GM23248 (cell line): ENCODE measurements around the gene PTPRD. TPM values are rescaled to one million over a fixed set of nuclear protein-coding genes. Genes with fewer than 3 reads are reported as not detected.

Source experiments
- DNase-seq: peaks from one replicate; pipeline ENCODE4 v3.0.0-alpha.2; 2015
- H2AFZ ChIP-seq: fragments of 200-600 bp; sonication (generic); 2 replicates; pipeline ENCODE4 v1.6.1; 2016; ENCODE audit warnings: antibody characterized with exemption
- H3F3A ChIP-seq: fragments of 200-600 bp; sonication (generic); 2 replicates; pipeline ENCODE4 v1.6.1; 2016; ENCODE audit warnings: mild to moderate bottlenecking, antibody characterized with exemption, mixed run types; ENCODE audit not compliant: insufficient read depth
- H3K27ac ChIP-seq: fragments of 200-600 bp; sonication (generic); 2 replicates; pipeline ENCODE4 v1.5.1; 2016; ENCODE audit warnings: mild to moderate bottlenecking
- H3K27me3 ChIP-seq: fragments of 200-600 bp; sonication (generic); replicated peaks from 2 replicates; pipeline ENCODE4 v1.6.1; 2016; ENCODE audit warnings: mild to moderate bottlenecking; ENCODE audit not compliant: insufficient read depth
- H3K36me3 ChIP-seq: fragments of 200-600 bp; sonication (generic); 2 replicates; pipeline ENCODE4 v1.6.1; 2016; ENCODE audit warnings: low read depth, mild to moderate bottlenecking
- H3K4me1 ChIP-seq: fragments of 200-600 bp; sonication (generic); 2 replicates; pipeline ENCODE4 v1.6.1; 2016; ENCODE audit warnings: mild to moderate bottlenecking; ENCODE audit not compliant: insufficient read depth
- H3K4me2 ChIP-seq: fragments of 200-600 bp; sonication (generic); one replicate; pipeline ENCODE4 v1.6.1; 2016; ENCODE audit warnings: mild to moderate bottlenecking; ENCODE audit not compliant: unreplicated experiment
- H3K4me3 ChIP-seq: fragments of 200-600 bp; sonication (generic); 2 replicates; pipeline ENCODE4 v1.5.1; 2016; ENCODE audit warnings: mild to moderate bottlenecking
- H3K79me2 ChIP-seq: fragments of 200-600 bp; sonication (generic); 2 replicates; pipeline ENCODE4 v1.6.1; 2016; ENCODE audit warnings: mild to moderate bottlenecking; ENCODE audit not compliant: insufficient read depth
- H3K9ac ChIP-seq: fragments of 200-600 bp; sonication (generic); 2 replicates; pipeline ENCODE4 v1.6.1; 2016; ENCODE audit warnings: mild to moderate bottlenecking
- H3K9me2 ChIP-seq: fragments of 200-600 bp; sonication (generic); 2 replicates; pipeline ENCODE4 v1.6.1; 2016; ENCODE audit warnings: mixed run types, mild to moderate bottlenecking, moderate library complexity; ENCODE audit not compliant: insufficient read depth
- H3K9me3 ChIP-seq: fragments of 200-600 bp; sonication (generic); one replicate; pipeline ENCODE4 v1.6.1; 2017; ENCODE audit warnings: low read depth
- H4K20me1 ChIP-seq: fragments of 200-600 bp; sonication (generic); 2 replicates; pipeline ENCODE4 v1.6.0; 2016; ENCODE audit not compliant: insufficient read depth
- EZH2 ChIP-seq: fragments of 200-600 bp; sonication (generic); IDR thresholded peaks from 2 replicates; pipeline ENCODE4 v1.6.1; 2018; ENCODE audit warnings: antibody characterized with exemption, mild to moderate bottlenecking; ENCODE audit not compliant: insufficient read depth, poor library complexity, severe bottlenecking
- EZH2phosphoT487 ChIP-seq: fragments of 200-600 bp; sonication (generic); IDR thresholded peaks from 2 replicates; pipeline ENCODE4 v1.6.1; 2018; ENCODE audit warnings: antibody characterized with exemption, moderate library complexity, mild to moderate bottlenecking, low read depth; ENCODE audit not compliant: insufficient read depth
- WGBS, 2 experiments: methylation state at CpG; one replicate each; pipeline ENCODE4 v1.1.6; 2015 to 2017; ENCODE audit warnings: low lambda C conversion rate in 2 of 2, low coverage in 1 of 2; ENCODE audit errors: missing lambda C conversion rate in 2 of 2; 5-methylcytosine and 5-hydroxymethylcytosine counted together
- in situ Hi-C: fragments of 300-500 bp; cut with MboI; formaldehyde crosslinking; loops from 2 replicates; pipeline ENCODE4 v1.15.0; 2020
- polyA plus RNA-seq: library from polyadenylated mRNA; unstranded; fragments of >200 nt; fragmentation: Nextera tagmentation; extraction: Ambion mirVana; gene quantifications from 2 replicates; pipeline ENCODE4 v1.2.1, GENCODE V29; 2016
- total RNA-seq: library from RNA; depleted of rRNA; stranded (reverse); fragments of >200 nt; shearing (Covaris generic); gene quantifications from 2 replicates; pipeline ENCODE4 v1.2.3, GENCODE V29; 2014

PTPRD gene
- total and polyA plus RNA-seq, 2 experiments from 2014 or later = 0.05 TPM; not detected in 1

- Histone ChIP-seq H3K4me1 (no peaks in the 10 kb centered on the region), H3F3A (no peaks in the 10 kb centered on the region), H3K79me2 (no peaks in the 10 kb centered on the region), H3K4me2 (no peak overlapping the region), H2AFZ (no peak overlapping the region), H3K9ac (no peak overlapping the region), H3K9me2 (no peaks in the 10 kb centered on the region), H3K36me3 (no peaks in the 10 kb centered on the region), H3K4me3 (no peak overlapping the region), H3K27ac (no peak overlapping the region), H3K9me3 (no peaks in the 10 kb centered on the region), H4K20me1 (no peaks in the 10 kb centered on the region), H3K27me3 (no peaks in the 10 kb centered on the region)
- in situ Hi-C loops = no loop called here
- DNase-seq = no peak
- WGBS, 2 experiments = 10 to 12% methylated on average over 4 of the region's 4 CpGs
- TF ChIP-seq EZH2phosphoT487 = no peak
- TF ChIP-seq EZH2 = no peak
Observed at GRCh38 chr9:9275601-9276000, 1337.2 kb downstream of the PTPRD start.

GRCh38 chr9:9257999-9258498 is 1354.8 kb downstream of the PTPRD start:
- Histone ChIP-seq H3K4me3 (no peak overlapping the region), H3K9me3 (no peaks in the 10 kb centered on the region), H3K9ac (no peak overlapping the region), H3K4me1 (no peaks in the 10 kb centered on the region), H3K27ac (no peak overlapping the region), H3F3A (no peaks in the 10 kb centered on the region), H3K36me3 (no peaks in the 10 kb centered on the region), H2AFZ (no peak overlapping the region), H3K4me2 (no peak overlapping the region), H3K9me2 (no peaks in the 10 kb centered on the region), H3K79me2 (no peaks in the 10 kb centered on the region), H4K20me1 (no peaks in the 10 kb centered on the region), H3K27me3 (no peaks in the 10 kb centered on the region)
- DNase-seq = no peak
- in situ Hi-C loops = no loop called here
- 9 to 10% methylated on average over 3 of the region's 3 CpGs for WGBS, 2 experiments
- TF ChIP-seq EZH2 (no peak), EZH2phosphoT487 (no peak)

GRCh38 chr9:9246726-9247125 is 1366.1 kb downstream of the PTPRD start:
- WGBS, 2 experiments = 27 to 29% methylated on average over 2 of the region's 2 CpGs
- DNase-seq = no peak
- H3K9ac ChIP-seq = no peak overlapping the region
- no peaks in the 10 kb centered on the region for H3K79me2 ChIP-seq
- no peak overlapping the region for H2AFZ ChIP-seq
- H3K9me3 ChIP-seq = no peaks in the 10 kb centered on the region
- no peaks in the 10 kb centered on the region for H3K36me3 ChIP-seq
- no peaks in the 10 kb centered on the region for H4K20me1 ChIP-seq
- no peaks in the 10 kb centered on the region for H3F3A ChIP-seq
- in situ Hi-C loops = no loop called here
- H3K9me2 ChIP-seq = no peaks in the 10 kb centered on the region
- no peak overlapping the region for H3K4me3 ChIP-seq
- no peak overlapping the region for H3K4me2 ChIP-seq
- H3K27me3 ChIP-seq = no peaks in the 10 kb centered on the region
- H3K27ac ChIP-seq = no peak overlapping the region
- TF ChIP-seq EZH2phosphoT487 = no peak
- no peaks in the 10 kb centered on the region for H3K4me1 ChIP-seq

- Histone ChIP-seq H3K9me3 (no peaks in the 10 kb centered on the region), H3K4me1 (no peaks in the 10 kb centered on the region), H4K20me1 (no peaks in the 10 kb centered on the region), H3K4me3 (no peak overlapping the region), H3K79me2 (no peaks in the 10 kb centered on the region), H3K27me3 (no peaks in the 10 kb centered on the region), H3K4me2 (no peak overlapping the region), H3K36me3 (no peaks in the 10 kb centered on the region), H3K9me2 (no peaks in the 10 kb centered on the region), H3F3A (no peaks in the 10 kb centered on the region), H3K9ac (no peak overlapping the region), H2AFZ (no peak overlapping the region), H3K27ac (no peak overlapping the region)
- no peak for DNase-seq
- in situ Hi-C loops = no loop called here
- TF ChIP-seq EZH2 (no peak), EZH2phosphoT487 (no peak)
Observed at GRCh38 chr9:9231946-9232345, 1380.9 kb downstream of the PTPRD start.

GRCh38 chr9:9229269-9229668 is 1383.5 kb downstream of the PTPRD start:
- no peak for TF ChIP-seq EZH2
- TF ChIP-seq EZH2phosphoT487 = no peak
- H3K9me3 ChIP-seq = no peaks in the 10 kb centered on the region
- in situ Hi-C loops = no loop called here
- no peak overlapping the region for H3K9ac ChIP-seq
- H3F3A ChIP-seq = no peaks in the 10 kb centered on the region
- H3K36me3 ChIP-seq = no peaks in the 10 kb centered on the region
- H2AFZ ChIP-seq = no peak overlapping the region
- H4K20me1 ChIP-seq = no peaks in the 10 kb centered on the region
- no peaks in the 10 kb centered on the region for H3K9me2 ChIP-seq
- no peak overlapping the region for H3K4me3 ChIP-seq
- no peaks in the 10 kb centered on the region for H3K27me3 ChIP-seq
- H3K79me2 ChIP-seq = no peaks in the 10 kb centered on the region
- H3K27ac ChIP-seq = no peak overlapping the region
- H3K4me2 ChIP-seq = no peak overlapping the region
- H3K4me1 ChIP-seq = no peaks in the 10 kb centered on the region
- 17 to 22% methylated on average over 3 of the region's 3 CpGs for whole genome bisulfite sequencing, 2 experiments
- no peak for DNase-seq
